A673 (cell line): ENCODE measurements around the gene LRP4. TPM values are rescaled to one million over a fixed set of nuclear protein-coding genes. Genes with fewer than 3 reads are reported as not detected.

Experiments
- BruUV-seq: library from RNA; stranded (reverse); fragments of 400-500 nt; replicated peaks from 2 replicates; lab custom pipeline; 2021; lab: Mats Ljungman, UMichigan
- CTCF ChIA-PET: fragments of 300-600 bp; sonication (Branson Sonifier 250); formaldehyde crosslinking; loops from one replicate; lab custom pipeline; 2022; ENCODE audit warnings: antibody characterized with exemption; lab: Charles Lee
- POLR2A ChIA-PET: fragments of 300-600 bp; sonication (Branson Sonifier 250); formaldehyde crosslinking; loops from one replicate; lab custom pipeline; 2022; ENCODE audit warnings: antibody characterized with exemption; ENCODE audit not compliant: low non-redundant PET; lab: Charles Lee
- DNase-seq: peaks from one replicate; pipeline ENCODE4 v3.0.0-alpha.2; 2015; ENCODE audit warnings: low spot score
- H3K27ac ChIP-seq: fragments of 200-600 bp; sonication (generic); 2 replicates; pipeline ENCODE4 v1.5.1; 2016; ENCODE audit warnings: mixed run types, low read depth, mild to moderate bottlenecking, mixed read lengths, antibody characterized with exemption, low read length; ENCODE audit not compliant: poor library complexity, severe bottlenecking
- H3K27me3 ChIP-seq: fragments of 200-600 bp; sonication (generic); replicated peaks from 2 replicates; pipeline ENCODE4 v1.6.1; 2017; ENCODE audit warnings: mixed run types, low read depth, mild to moderate bottlenecking, mixed read lengths, antibody characterized with exemption, low read length; ENCODE audit not compliant: insufficient read depth, poor library complexity
- H3K36me3 ChIP-seq: fragments of 200-600 bp; sonication (generic); 2 replicates; pipeline ENCODE4 v1.6.1; 2016; ENCODE audit warnings: mixed run types, mild to moderate bottlenecking, mixed read lengths, antibody characterized with exemption, low read length; ENCODE audit not compliant: insufficient read depth, poor library complexity, severe bottlenecking
- H3K4me1 ChIP-seq: fragments of 200-600 bp; sonication (generic); 2 replicates; pipeline ENCODE4 v1.6.1; 2017; ENCODE audit warnings: mixed run types, mild to moderate bottlenecking, mixed read lengths, antibody characterized with exemption, low read length; ENCODE audit not compliant: insufficient read depth, poor library complexity, severe bottlenecking
- H3K4me3 ChIP-seq: fragments of 200-600 bp; sonication (generic); 2 replicates; pipeline ENCODE4 v1.5.1; 2016; ENCODE audit warnings: low read depth, mixed run types, mild to moderate bottlenecking, mixed read lengths, low read length; ENCODE audit not compliant: poor library complexity, severe bottlenecking
- H3K9me3 ChIP-seq: fragments of 200-600 bp; sonication (generic); 2 replicates; pipeline ENCODE4 v1.6.1; 2016; ENCODE audit warnings: mixed run types, low read depth, mild to moderate bottlenecking, mixed read lengths, antibody characterized with exemption, low read length; ENCODE audit not compliant: poor library complexity, severe bottlenecking
- CTCF ChIP-seq: fragments of 300-800, 200-600 bp; sonication (generic); conservative IDR thresholded peaks from 2 replicates; pipeline ENCODE4 v1.5.1; 2017; ENCODE audit warnings: low read depth, mild to moderate bottlenecking, antibody characterized with exemption, low read length, moderate library complexity, mixed read lengths
- EZH2 ChIP-seq: fragments of 200-600 bp; sonication (generic); IDR thresholded peaks from 2 replicates; pipeline ENCODE4 v1.6.1; 2017; ENCODE audit warnings: borderline replicate concordance, low read depth, mild to moderate bottlenecking, mixed read lengths, antibody characterized with exemption, low read length; ENCODE audit not compliant: poor library complexity, severe bottlenecking
- intact Hi-C: fragments of 100-400 bp; cut with micrococcal nuclease; formaldehyde crosslinking; loops from one replicate; pipeline ENCODE4 v1.10.0; 2022; ENCODE audit not compliant: unreplicated experiment
- total RNA-seq: library from RNA; stranded (reverse); gene quantifications from 2 replicates; pipeline ENCODE4 v1.2.3, GENCODE V29; 2021

Gene LRP4
- total RNA-seq, 1 experiment from 2014 or later: 31.8 TPM

- CTCF ChIA-PET: no interaction called here
- Histone ChIP-seq H3K4me1 (no peaks in the 10 kb centered on the region), H3K36me3 (peaks cover 31% of the 10 kb centered on the region), H3K4me3 (no peak overlapping the region), H3K9me3 (no peaks in the 10 kb centered on the region), H3K27ac (no peak overlapping the region), H3K27me3 (no peaks in the 10 kb centered on the region)
- TF ChIP-seq EZH2 (no peak), CTCF (no peak)
- DNase-seq: no peak
- intact Hi-C loops: no loop called here
- POLR2A ChIA-PET: no interaction called here
- no TSS peak for BruUV-seq
These were observed 58.1 kb downstream of the LRP4 start for GRCh38 chr11:46860218-46860617.

GRCh38 chr11:46858920-46859546 is 59.3 kb downstream of the LRP4 start:
- BruUV-seq: no TSS peak
- Histone ChIP-seq H3K4me1 (no peaks in the 10 kb centered on the region), H3K9me3 (no peaks in the 10 kb centered on the region), H3K27ac (no peak overlapping the region), H3K36me3 (peaks cover 20% of the 10 kb centered on the region), H3K4me3 (no peak overlapping the region), H3K27me3 (no peaks in the 10 kb centered on the region)
- ChIA-PET POLR2A (no interaction called here), CTCF (no interaction called here)
- no peak for DNase-seq
- TF ChIP-seq CTCF (no peak), EZH2 (no peak)
- intact Hi-C loops: no loop called here

- TF ChIP-seq CTCF: no peak
- no peak for TF ChIP-seq EZH2
- Histone ChIP-seq H3K36me3 (peaks cover 13% of the 10 kb centered on the region), H3K27me3 (no peaks in the 10 kb centered on the region), H3K9me3 (no peaks in the 10 kb centered on the region), H3K4me3 (no peak overlapping the region), H3K4me1 (no peaks in the 10 kb centered on the region), H3K27ac (no peak overlapping the region)
- DNase-seq: no peak
- intact Hi-C loops: no loop called here
- CTCF ChIA-PET: no interaction called here
- BruUV-seq: no TSS peak
- POLR2A ChIA-PET: no interaction called here
These were observed 60.7 kb downstream of the LRP4 start for GRCh38 chr11:46857666-46858065.
